Gastroesophageal sphincter (tissue), 4 donors: ENCODE measurements around the gene LRP1B. TPM values are rescaled to one million over a fixed set of nuclear protein-coding genes. Genes with fewer than 3 reads are reported as not detected.

Source experiments
- ATAC-seq: fragments of 150-250 bp; one replicate; pipeline ENCODE4 v1.9.1; 2016; ENCODE audit warnings: mild to moderate bottlenecking, moderate library complexity
- H3K27ac ChIP-seq, 4 donors: fragments of 200-600 bp; sonication (generic) in 3 of 4; 1 replicate in 3 of 4; 2 replicates in 1 of 4; pipeline ENCODE4 v1.5.1; 2016 to 2019
- H3K27me3 ChIP-seq: fragments of 200-600 bp; sonication (generic); one replicate; pipeline ENCODE4 v1.5.1; 2019
- H3K36me3 ChIP-seq, 2 donors: fragments of 200-600 bp; sonication (generic); one replicate each; pipeline ENCODE4 v1.5.1; 2019; ENCODE audit warnings: control low read depth in 1 of 2
- H3K4me1 ChIP-seq, 3 donors: fragments of 200-600 bp; sonication (generic); 1 replicate in 2 of 3; 2 replicates in 1 of 3; pipeline ENCODE4 v1.5.1; 2016 to 2019; ENCODE audit warnings: control low read depth in 2 of 3
- H3K4me3 ChIP-seq, 2 donors: fragments of 200-600 bp; sonication (generic); one replicate each; pipeline ENCODE4 v1.5.1; 2019; ENCODE audit warnings: mild to moderate bottlenecking in 1 of 2, moderate library complexity in 1 of 2
- H3K9me3 ChIP-seq, 3 donors: fragments of 200-600 bp; sonication (generic); one replicate each; pipeline ENCODE4 v1.5.1; 2017 to 2019; ENCODE audit warnings: control low read depth in 2 of 3
- EP300 ChIP-seq: sonication (generic); formaldehyde crosslinking; IDR thresholded peaks from one replicate; pipeline ENCODE4 v1.6.1; 2017; ENCODE audit warnings: antibody characterized with exemption, mild to moderate bottlenecking
- POLR2A ChIP-seq, 2 donors: fragments of 450-650 bp; IDR thresholded peaks; one replicate each; pipeline ENCODE4 v1.6.1; 2017; ENCODE audit warnings: antibody characterized with exemption in 2 of 2, mild to moderate bottlenecking in 2 of 2, moderate library complexity in 1 of 2
- POLR2AphosphoS5 ChIP-seq: sonication (generic); formaldehyde crosslinking; IDR thresholded peaks from one replicate; pipeline ENCODE4 v1.6.1; 2017; ENCODE audit warnings: antibody characterized with exemption
- WGBS, 2 donors: methylation state at CpG; one replicate each; pipeline ENCODE4 v1.1.5; 2018; ENCODE audit warnings: low coverage in 1 of 2; 5-methylcytosine and 5-hydroxymethylcytosine counted together
- total RNA-seq, 4 donors: library from RNA; depleted of rRNA; stranded (reverse); fragments of >200 nt; gene quantifications; one replicate each; pipeline ENCODE4 v1.1.0, GENCODE V29; 2016
- TF ChIP-seq, protein P1 (sequence below), 4 experiments: fragments of 200-600 bp in 2 of 4; fragments of 450-650 bp in 2 of 4; sonication (generic) in 1 of 4; IDR thresholded peaks; one replicate each; pipeline ENCODE4 v1.5.1; 2017 to 2019; ENCODE audit warnings: antibody characterized with exemption in 4 of 4, mild to moderate bottlenecking in 2 of 4, moderate library complexity in 2 of 4

Gene LRP1B
- total RNA-seq, 4 donors from 2014 or later: 0.27 to 20.7 (median 3.2) TPM

DNA sequence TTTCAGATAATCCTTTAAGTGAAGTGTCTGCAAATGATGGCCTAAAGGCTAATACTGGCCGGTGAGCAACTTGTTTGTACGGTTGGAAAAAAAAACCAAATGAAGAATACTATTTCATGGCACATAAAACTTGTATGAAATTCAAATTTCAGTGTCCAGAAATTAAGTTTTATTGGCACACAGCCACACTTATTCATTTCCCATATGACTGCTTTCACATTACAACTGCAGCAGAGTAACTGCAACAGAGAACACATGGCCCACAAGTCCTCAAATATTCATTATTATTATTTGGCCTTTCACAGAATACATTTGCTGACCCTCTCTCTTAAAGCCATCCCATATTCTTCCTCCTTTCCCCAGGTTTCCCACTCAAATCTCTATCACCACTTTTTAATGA, 1268.6 kb downstream of the LRP1B start:
- H3K27ac ChIP-seq: no peak overlapping the region
- H3K27me3 ChIP-seq: no peaks in the 10 kb centered on the region
- ATAC-seq: no peak
- no peak overlapping the region for H3K4me3 ChIP-seq
- TF ChIP-seq EP300 (no peak), POLR2AphosphoS5 (no peak), POLR2A (IDR thresholded peaks at IDR 0.05) (no peak)
- TF ChIP-seq, protein P1, sequence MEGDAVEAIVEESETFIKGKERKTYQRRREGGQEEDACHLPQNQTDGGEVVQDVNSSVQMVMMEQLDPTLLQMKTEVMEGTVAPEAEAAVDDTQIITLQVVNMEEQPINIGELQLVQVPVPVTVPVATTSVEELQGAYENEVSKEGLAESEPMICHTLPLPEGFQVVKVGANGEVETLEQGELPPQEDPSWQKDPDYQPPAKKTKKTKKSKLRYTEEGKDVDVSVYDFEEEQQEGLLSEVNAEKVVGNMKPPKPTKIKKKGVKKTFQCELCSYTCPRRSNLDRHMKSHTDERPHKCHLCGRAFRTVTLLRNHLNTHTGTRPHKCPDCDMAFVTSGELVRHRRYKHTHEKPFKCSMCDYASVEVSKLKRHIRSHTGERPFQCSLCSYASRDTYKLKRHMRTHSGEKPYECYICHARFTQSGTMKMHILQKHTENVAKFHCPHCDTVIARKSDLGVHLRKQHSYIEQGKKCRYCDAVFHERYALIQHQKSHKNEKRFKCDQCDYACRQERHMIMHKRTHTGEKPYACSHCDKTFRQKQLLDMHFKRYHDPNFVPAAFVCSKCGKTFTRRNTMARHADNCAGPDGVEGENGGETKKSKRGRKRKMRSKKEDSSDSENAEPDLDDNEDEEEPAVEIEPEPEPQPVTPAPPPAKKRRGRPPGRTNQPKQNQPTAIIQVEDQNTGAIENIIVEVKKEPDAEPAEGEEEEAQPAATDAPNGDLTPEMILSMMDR (IDR thresholded peaks at IDR 0.05): no peak
- 63 to 67% methylated on average over 2 of the region's 2 CpGs for WGBS, 2 donors
- no peaks in the 10 kb centered on the region for H3K36me3 ChIP-seq
- no peaks in the 10 kb centered on the region for H3K9me3 ChIP-seq
- no peaks in the 10 kb centered on the region for H3K4me1 ChIP-seq

DNA sequence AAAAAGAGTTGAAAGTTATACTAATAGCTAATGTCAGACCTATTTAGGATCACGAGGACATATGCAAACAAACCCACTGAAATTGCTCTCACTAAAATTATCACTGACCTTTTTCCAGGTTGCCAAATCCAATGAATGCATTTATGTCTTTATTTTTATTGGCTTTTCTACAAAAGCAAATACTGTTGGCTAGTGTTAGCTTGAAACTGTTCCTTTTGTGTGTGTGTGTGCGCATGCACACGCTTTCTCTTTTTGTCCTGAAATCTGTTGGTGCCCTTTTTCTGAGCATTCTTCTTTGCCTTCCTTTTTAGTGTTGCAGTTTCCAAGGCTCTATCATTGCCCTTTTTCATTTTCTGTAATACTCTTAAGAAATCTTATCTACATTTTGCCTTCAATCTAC, 1269.2 kb downstream of the LRP1B start:
- Histone ChIP-seq H3K27me3 (no peaks in the 10 kb centered on the region), H3K4me3 (no peak overlapping the region), H3K27ac (no peak overlapping the region), H3K36me3 (no peaks in the 10 kb centered on the region), H3K9me3 (no peaks in the 10 kb centered on the region), H3K4me1 (no peaks in the 10 kb centered on the region)
- WGBS, 2 donors: 78 to 85% methylated on average over 3 of the region's 3 CpGs
- no peak for ATAC-seq
- TF ChIP-seq, protein P1 (IDR thresholded peaks at IDR 0.05): no peak
- no peak for TF ChIP-seq POLR2A (IDR thresholded peaks at IDR 0.05)
- TF ChIP-seq EP300: no peak
- no peak for TF ChIP-seq POLR2AphosphoS5

DNA sequence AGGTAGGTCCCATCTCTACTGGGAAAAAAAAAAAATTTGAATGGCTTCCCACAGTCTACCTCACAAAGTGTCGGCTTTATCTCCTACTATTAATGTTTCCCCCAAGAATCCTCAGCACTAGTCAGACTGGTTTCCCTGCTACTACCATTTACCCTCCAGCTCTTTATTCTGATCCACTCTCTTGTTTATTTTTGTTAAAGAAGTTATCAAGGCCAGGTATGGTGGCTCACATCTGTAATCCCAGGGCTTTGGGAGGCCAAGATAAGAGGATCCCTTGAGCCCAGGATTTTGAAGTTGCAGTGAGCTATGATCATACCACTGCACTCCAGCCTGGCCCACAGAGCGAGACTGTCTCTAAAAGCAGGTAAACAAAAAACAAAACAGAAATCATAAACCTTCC, 1275.3 kb downstream of the LRP1B start:
- Histone ChIP-seq H3K27ac (no peak overlapping the region), H3K9me3 (no peaks in the 10 kb centered on the region), H3K36me3 (no peaks in the 10 kb centered on the region), H3K27me3 (no peaks in the 10 kb centered on the region), H3K4me1 (no peaks in the 10 kb centered on the region), H3K4me3 (no peak overlapping the region)
- 88 to 90% methylated on average over 1 to 2 of the region's 2 CpGs for WGBS, 2 donors
- TF ChIP-seq, protein P1 (IDR thresholded peaks at IDR 0.05): no peak
- no peak for ATAC-seq

GRCh38 chr2:140851258-140851981, 1279.4 kb downstream of the LRP1B start:
- Histone ChIP-seq H3K27ac (no peak overlapping the region), H3K9me3 (no peaks in the 10 kb centered on the region), H3K4me1 (no peaks in the 10 kb centered on the region), H3K36me3 (no peaks in the 10 kb centered on the region), H3K4me3 (no peak overlapping the region), H3K27me3 (no peaks in the 10 kb centered on the region)
- WGBS, 2 donors: 62 to 72% methylated on average over 4 of the region's 4 CpGs
- ATAC-seq: no peak
- TF ChIP-seq, protein P1 (IDR thresholded peaks at IDR 0.05): no peak
- TF ChIP-seq POLR2AphosphoS5: no peak
- TF ChIP-seq EP300: no peak
- TF ChIP-seq POLR2A (IDR thresholded peaks at IDR 0.05): no peak

DNA sequence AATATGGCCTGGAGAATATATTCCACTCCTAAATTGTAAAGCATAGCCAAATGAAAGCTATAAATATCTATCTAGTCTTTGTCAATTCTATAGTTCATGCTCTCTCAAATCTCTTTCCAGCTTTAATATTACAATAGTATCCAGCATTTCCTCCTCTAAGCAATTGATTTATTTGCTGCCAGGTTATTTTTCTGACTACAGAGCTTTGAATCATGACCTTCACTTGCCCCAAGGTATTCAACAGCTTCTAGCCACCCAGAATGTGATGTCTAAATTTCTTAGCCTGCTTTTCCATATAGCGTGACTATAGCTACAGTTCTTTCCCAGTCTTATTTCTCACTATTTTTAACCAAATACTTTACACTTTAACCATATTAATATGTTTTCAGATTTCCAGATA, 1287.6 kb downstream of the LRP1B start:
- no peaks in the 10 kb centered on the region for H3K9me3 ChIP-seq
- 100% methylated on average over 1 of the region's 1 CpG for WGBS, 2 donors
- no peak for ATAC-seq
- no peaks in the 10 kb centered on the region for H3K27me3 ChIP-seq
- H3K4me1 ChIP-seq: no peaks in the 10 kb centered on the region
- TF ChIP-seq EP300: no peak
- TF ChIP-seq, protein P1 (IDR thresholded peaks at IDR 0.05): no peak
- no peak for TF ChIP-seq POLR2AphosphoS5
- TF ChIP-seq POLR2A (IDR thresholded peaks at IDR 0.05): no peak
- H3K4me3 ChIP-seq: no peak overlapping the region
- H3K36me3 ChIP-seq: no peaks in the 10 kb centered on the region
- no peak overlapping the region for H3K27ac ChIP-seq
